ENCODE data around the gene SRRM4.

The SRRM4 gene

GRCh38 chr12:119179335-119180021 is 198.1 kb downstream of the SRRM4 start:
- no peak for TF ChIP-seq CTCF (IDR thresholded peaks at IDR 0.05; ENCODE audit: poor library complexity, severe bottlenecking)
- Histone ChIP-seq H3K36me3 (ENCODE audit: low read depth) (no peaks in the 10 kb centered on the region), H3K27ac (ENCODE audit: poor library complexity, severe bottlenecking) (no peak overlapping the region), H3K4me1 (ENCODE audit: insufficient read depth, poor library complexity, severe bottlenecking) (no peaks in the 10 kb centered on the region), H3K4me3 (ENCODE audit: severe bottlenecking) (no peak overlapping the region), H3K9me3 (ENCODE audit: severe bottlenecking) (no peaks in the 10 kb centered on the region), H3K27me3 (ENCODE audit: insufficient read depth, poor library complexity, severe bottlenecking) (no peaks in the 10 kb centered on the region)
- ATAC-seq (ENCODE audit: low read depth) (0 out of 3 replicates have a peak, but pooled peaks have one; percentile 8), DNase-seq (ENCODE audit: low spot score) (no peak)

- H3K9me3 ChIP-seq (ENCODE audit: severe bottlenecking), result no peaks in the 10 kb centered on the region
- no peaks in the 10 kb centered on the region for H3K27me3 ChIP-seq (ENCODE audit: insufficient read depth, poor library complexity, severe bottlenecking)
- DNase-seq (ENCODE audit: low spot score) (no peak), ATAC-seq (ENCODE audit: low read depth) (no peak)
- H3K4me3 ChIP-seq (ENCODE audit: severe bottlenecking), result no peak overlapping the region
- H3K27ac ChIP-seq (ENCODE audit: poor library complexity, severe bottlenecking), result no peak overlapping the region
- no peak for TF ChIP-seq CTCF (IDR thresholded peaks at IDR 0.05; ENCODE audit: poor library complexity, severe bottlenecking)
- H3K4me1 ChIP-seq (ENCODE audit: insufficient read depth, poor library complexity, severe bottlenecking), result no peaks in the 10 kb centered on the region
- H3K36me3 ChIP-seq (ENCODE audit: low read depth), result no peaks in the 10 kb centered on the region
These were observed 199.2 kb downstream of the SRRM4 start for GRCh38 chr12:119180380-119181040.

GRCh38 chr12:119181202-119181601 is 199.9 kb downstream of the SRRM4 start:
- H3K27ac ChIP-seq (ENCODE audit: poor library complexity, severe bottlenecking), result no peak overlapping the region
- no peaks in the 10 kb centered on the region for H3K9me3 ChIP-seq (ENCODE audit: severe bottlenecking)
- TF ChIP-seq CTCF (IDR thresholded peaks at IDR 0.05; ENCODE audit: poor library complexity, severe bottlenecking), result no peak
- H3K36me3 ChIP-seq (ENCODE audit: low read depth), result no peaks in the 10 kb centered on the region
- no peaks in the 10 kb centered on the region for H3K27me3 ChIP-seq (ENCODE audit: insufficient read depth, poor library complexity, severe bottlenecking)
- no peak overlapping the region for H3K4me3 ChIP-seq (ENCODE audit: severe bottlenecking)
- ATAC-seq (ENCODE audit: low read depth) (no peak), DNase-seq (ENCODE audit: low spot score) (no peak)
- no peaks in the 10 kb centered on the region for H3K4me1 ChIP-seq (ENCODE audit: insufficient read depth, poor library complexity, severe bottlenecking)

- TF ChIP-seq CTCF (IDR thresholded peaks at IDR 0.05; ENCODE audit: poor library complexity, severe bottlenecking), result no peak
- H3K27me3 ChIP-seq (ENCODE audit: insufficient read depth, poor library complexity, severe bottlenecking), result no peaks in the 10 kb centered on the region
- H3K27ac ChIP-seq (ENCODE audit: poor library complexity, severe bottlenecking), result no peak overlapping the region
- no peak for ATAC-seq (ENCODE audit: low read depth)
- no peaks in the 10 kb centered on the region for H3K36me3 ChIP-seq (ENCODE audit: low read depth)
- H3K4me1 ChIP-seq (ENCODE audit: insufficient read depth, poor library complexity, severe bottlenecking), result no peaks in the 10 kb centered on the region
- H3K9me3 ChIP-seq (ENCODE audit: severe bottlenecking), result no peaks in the 10 kb centered on the region
- H3K4me3 ChIP-seq (ENCODE audit: severe bottlenecking), result no peak overlapping the region
- no peak for DNase-seq (ENCODE audit: low spot score)
These were observed 200.6 kb downstream of the SRRM4 start for GRCh38 chr12:119181944-119182343.
